ENCODE results near the gene BICD1.
"Not testable (repeated sequence)": the region's sequence is repeated elsewhere in the genome, so short reads cannot be mapped to it uniquely, and the experiment has no call there.

The BICD1 gene

GRCh38 chr12:32146074-32146873 is 39.6 kb downstream of the BICD1 start:
- no peak for DNase-seq

- DNase-seq: no peak
Observed at GRCh38 chr12:32148372-32148771, 41.7 kb downstream of the BICD1 start.

GRCh38 chr12:32149489-32149888 is 42.8 kb downstream of the BICD1 start:
- no peak for DNase-seq

GRCh38 chr12:32151086-32151485 is 44.4 kb downstream of the BICD1 start:
- DNase-seq: no peak

- DNase-seq: no peak
Observed at GRCh38 chr12:32151552-32151951, 44.9 kb downstream of the BICD1 start.

- no peak for DNase-seq
Observed at GRCh38 chr12:32155041-32155440, 48.4 kb downstream of the BICD1 start.

- DNase-seq: no peak
Observed at GRCh38 chr12:32155961-32156529, 49.4 kb downstream of the BICD1 start.

GRCh38 chr12:32158525-32158924 is 51.9 kb downstream of the BICD1 start:
- DNase-seq: no peak

- no peak for DNase-seq
Observed at GRCh38 chr12:32159381-32159780, 52.7 kb downstream of the BICD1 start.

- DNase-seq: no peak
Observed at GRCh38 chr12:32159925-32160324, 53.3 kb downstream of the BICD1 start.

GRCh38 chr12:32161058-32161457 is 54.4 kb downstream of the BICD1 start:
- DNase-seq: no peak

- DNase-seq: no peak
Observed at GRCh38 chr12:32163596-32163995, 56.9 kb downstream of the BICD1 start.

GRCh38 chr12:32166510-32166909 is 59.9 kb downstream of the BICD1 start:
- no peak for DNase-seq

- no peak for DNase-seq
Observed at GRCh38 chr12:32170437-32170998, 63.9 kb downstream of the BICD1 start.

GRCh38 chr12:32171211-32171610 is 64.6 kb downstream of the BICD1 start:
- DNase-seq: no peak

GRCh38 chr12:32176606-32177005 is 70.0 kb downstream of the BICD1 start:
- no peak for DNase-seq

GRCh38 chr12:32178341-32179010 is 71.8 kb downstream of the BICD1 start:
- DNase-seq: no peak

- DNase-seq: no peak
Observed at GRCh38 chr12:32179011-32179395, 72.4 kb downstream of the BICD1 start.

- no peak for DNase-seq
Observed at GRCh38 chr12:32181498-32182175, 75.0 kb downstream of the BICD1 start.

- DNase-seq: no peak
Observed at GRCh38 chr12:32183650-32184049, 77.0 kb downstream of the BICD1 start.

- DNase-seq: not testable (repeated sequence)
Observed at GRCh38 chr12:32187127-32187526, 80.5 kb downstream of the BICD1 start.

GRCh38 chr12:32191445-32191844 is 84.8 kb downstream of the BICD1 start:
- no peak for DNase-seq

Data from activated CD4-positive, CD25-positive, alpha-beta regulatory T cell treated with anti-CD3 and anti-CD28 coated beads, Interleukin-2, amount 50 U/mL, for 72 hours (primary cell).